Measurements from ENCODE around the gene SLFN13. TPM values are rescaled to one million over a fixed set of nuclear protein-coding genes. Genes with fewer than 3 reads are reported as not detected.
"Not testable (repeated sequence)": the region's sequence is repeated elsewhere in the genome, so short reads cannot be mapped to it uniquely, and the experiment has no call there.

SLFN13 gene, protein sequence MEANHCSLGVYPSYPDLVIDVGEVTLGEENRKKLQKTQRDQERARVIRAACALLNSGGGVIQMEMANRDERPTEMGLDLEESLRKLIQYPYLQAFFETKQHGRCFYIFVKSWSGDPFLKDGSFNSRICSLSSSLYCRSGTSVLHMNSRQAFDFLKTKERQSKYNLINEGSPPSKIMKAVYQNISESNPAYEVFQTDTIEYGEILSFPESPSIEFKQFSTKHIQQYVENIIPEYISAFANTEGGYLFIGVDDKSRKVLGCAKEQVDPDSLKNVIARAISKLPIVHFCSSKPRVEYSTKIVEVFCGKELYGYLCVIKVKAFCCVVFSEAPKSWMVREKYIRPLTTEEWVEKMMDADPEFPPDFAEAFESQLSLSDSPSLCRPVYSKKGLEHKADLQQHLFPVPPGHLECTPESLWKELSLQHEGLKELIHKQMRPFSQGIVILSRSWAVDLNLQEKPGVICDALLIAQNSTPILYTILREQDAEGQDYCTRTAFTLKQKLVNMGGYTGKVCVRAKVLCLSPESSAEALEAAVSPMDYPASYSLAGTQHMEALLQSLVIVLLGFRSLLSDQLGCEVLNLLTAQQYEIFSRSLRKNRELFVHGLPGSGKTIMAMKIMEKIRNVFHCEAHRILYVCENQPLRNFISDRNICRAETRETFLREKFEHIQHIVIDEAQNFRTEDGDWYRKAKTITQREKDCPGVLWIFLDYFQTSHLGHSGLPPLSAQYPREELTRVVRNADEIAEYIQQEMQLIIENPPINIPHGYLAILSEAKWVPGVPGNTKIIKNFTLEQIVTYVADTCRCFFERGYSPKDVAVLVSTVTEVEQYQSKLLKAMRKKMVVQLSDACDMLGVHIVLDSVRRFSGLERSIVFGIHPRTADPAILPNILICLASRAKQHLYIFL
- polyA plus RNA-seq (2013, experiment 1 of 2; ENCODE audit: insufficient read length): 0.64 TPM
- 0.86 TPM for polyA plus RNA-seq (2013, experiment 2 of 2; ENCODE audit: insufficient read length)

DNA sequence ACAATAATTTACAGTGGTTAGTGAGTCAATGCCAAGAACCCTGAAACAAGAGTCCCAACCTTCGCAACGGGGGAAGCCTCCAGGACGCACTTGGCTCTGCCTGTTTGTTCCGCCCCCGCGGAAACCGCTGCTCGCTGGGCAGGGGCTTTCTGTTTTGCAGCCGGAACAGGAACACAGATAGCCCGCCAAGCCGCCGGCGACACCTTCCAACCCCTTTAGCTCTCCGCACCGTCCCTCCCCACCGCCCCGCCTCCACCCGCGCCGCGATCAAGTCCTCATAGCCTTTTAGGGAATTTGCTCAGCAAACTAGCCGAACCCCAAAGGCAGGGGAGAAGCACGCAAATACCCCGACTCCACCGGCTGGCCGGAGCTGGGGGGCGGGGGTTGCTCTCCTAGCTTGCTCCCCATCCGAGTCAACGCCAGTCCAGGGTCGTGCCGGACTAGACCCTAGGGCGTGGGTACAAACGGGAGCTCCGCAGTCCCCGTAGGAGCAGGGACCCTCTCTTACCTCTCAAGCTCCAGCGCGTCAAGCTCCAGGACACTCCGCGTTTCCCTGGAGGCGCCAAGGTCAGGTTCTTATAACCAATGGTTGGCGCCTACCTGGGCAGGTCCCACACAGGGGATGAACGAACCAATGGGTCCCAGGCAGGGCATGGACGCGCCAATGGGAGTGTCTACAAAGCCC is at the start of gene SLFN13:
Gene SLFN13 (minus strand): TSS at position 553 of the 685 bp plus-strand sequence. CDS start 3,086 bp downstream, outside the sequence.
- peak; percentile 37 for DNase-seq

DNA sequence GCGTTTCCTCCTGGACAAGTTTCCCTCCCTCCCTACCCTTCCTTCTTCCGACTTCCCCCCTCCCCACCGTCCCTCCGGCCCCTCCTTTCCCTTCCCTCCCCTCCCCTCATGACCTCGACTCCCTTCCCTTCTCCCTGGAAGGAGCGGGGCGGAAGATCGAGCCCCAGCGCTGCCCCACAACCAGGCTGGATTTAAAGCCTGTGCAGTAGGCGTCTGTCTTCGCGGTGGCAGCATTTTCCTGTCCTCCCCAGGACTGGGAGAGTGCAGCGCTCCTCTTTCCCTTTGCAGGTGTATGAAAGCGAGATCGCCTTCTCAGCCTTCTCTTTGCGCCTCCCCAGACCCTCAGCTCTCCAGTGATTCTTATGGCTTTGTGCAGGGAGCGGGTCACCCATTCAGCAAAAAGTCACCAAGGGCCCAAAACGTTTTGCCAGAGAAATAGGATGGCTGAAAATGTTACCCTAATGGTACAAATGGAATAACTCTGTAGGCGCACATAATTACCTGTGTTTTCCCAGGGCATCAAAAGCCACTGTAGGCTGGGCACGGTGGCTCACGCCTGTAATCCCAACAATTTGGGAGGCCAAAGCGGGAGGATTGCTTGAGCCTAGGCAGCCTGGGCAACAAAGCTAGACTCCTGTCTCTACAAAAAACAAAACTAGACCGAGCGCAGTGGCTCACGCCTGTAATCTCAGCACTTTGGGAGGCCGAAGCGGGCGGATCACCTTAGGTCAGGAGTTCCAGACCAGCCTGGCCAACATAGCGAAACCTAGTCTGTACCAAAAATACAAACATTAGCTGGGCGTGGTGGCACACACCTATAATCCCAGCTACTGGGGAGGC is 48.1 kb upstream of the SLFN13 start:
- no peak for DNase-seq

DNA sequence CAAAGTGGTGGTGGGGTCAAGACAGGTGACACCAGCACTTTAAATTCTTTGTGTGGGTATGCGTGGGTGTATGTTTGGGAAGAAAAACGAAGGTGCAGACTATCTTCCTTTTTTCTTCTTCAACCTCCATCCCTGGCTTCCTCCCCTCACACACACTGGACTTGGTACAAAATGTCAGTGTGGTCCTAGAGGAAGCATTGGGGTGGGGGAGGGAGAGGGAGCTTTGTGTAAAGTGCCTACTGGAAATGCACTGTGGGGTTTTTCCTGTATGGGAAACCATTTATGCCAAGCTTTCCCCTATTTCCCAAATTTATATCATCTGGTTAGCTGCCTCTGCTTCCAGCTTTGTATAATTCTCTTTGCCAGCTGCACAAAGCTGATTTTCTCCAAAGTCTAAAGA is 44.5 kb upstream of the SLFN13 start:
- DNase-seq: no peak

DNA sequence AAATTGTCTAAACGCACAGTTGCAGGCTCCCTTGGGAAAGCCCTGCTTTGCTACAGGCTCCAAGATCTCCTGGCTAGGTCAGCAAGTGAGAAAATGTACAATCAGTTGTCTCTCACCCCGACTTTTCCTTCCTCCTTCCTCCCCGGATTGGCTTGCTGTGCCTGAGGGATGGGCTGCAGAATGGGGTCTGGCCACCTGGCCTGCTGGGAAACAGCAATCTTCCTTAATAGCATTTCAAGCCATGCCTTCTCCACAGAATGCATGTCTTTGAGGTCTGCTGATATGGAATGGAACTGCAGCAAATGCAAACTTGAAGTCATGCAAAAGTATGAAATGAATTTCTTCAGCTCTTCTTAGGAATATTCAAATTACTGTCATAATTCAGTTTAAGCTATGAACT is 42.9 kb upstream of the SLFN13 start:
- DNase-seq: no peak

DNA sequence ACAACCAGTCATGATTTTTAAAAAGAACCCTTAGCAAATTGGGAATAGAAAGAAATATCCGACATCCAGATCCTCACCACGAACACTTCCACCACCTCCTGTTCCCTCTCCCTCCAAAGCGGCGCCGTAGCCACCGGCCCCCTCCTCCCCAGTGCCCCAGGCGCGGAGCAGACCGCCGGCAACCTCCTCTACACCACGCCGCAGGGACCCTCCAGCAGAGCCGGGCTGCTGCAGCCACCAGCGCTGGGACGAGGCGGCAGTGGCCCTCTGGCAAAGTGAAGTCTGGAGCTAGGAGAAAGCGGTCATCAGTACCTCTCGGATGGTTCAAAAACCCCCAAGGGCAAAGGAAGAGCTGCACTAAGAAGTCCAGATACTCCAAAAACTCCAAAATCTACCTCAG is 41.4 kb upstream of the SLFN13 start:
- no peak for DNase-seq

DNA sequence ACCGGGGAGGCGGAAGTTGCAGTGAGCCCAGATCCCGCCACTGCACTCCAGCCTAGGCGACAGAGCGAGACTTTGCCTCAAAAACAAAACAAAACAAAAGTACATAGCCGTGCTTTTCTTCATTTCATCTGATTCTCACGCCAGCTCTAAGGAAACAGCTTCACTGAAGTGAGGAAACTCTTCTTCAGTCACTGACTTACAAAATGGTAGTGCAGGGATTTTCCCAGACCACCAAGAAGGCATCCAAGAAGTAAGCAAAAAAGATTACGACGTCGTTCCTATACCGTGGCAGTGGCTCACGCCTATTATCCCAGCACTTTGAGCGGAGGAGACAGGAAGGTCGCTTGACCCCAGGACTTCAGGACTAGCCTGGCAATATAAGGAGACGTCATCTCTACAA is 40.4 kb upstream of the SLFN13 start:
- DNase-seq: no peak

DNA sequence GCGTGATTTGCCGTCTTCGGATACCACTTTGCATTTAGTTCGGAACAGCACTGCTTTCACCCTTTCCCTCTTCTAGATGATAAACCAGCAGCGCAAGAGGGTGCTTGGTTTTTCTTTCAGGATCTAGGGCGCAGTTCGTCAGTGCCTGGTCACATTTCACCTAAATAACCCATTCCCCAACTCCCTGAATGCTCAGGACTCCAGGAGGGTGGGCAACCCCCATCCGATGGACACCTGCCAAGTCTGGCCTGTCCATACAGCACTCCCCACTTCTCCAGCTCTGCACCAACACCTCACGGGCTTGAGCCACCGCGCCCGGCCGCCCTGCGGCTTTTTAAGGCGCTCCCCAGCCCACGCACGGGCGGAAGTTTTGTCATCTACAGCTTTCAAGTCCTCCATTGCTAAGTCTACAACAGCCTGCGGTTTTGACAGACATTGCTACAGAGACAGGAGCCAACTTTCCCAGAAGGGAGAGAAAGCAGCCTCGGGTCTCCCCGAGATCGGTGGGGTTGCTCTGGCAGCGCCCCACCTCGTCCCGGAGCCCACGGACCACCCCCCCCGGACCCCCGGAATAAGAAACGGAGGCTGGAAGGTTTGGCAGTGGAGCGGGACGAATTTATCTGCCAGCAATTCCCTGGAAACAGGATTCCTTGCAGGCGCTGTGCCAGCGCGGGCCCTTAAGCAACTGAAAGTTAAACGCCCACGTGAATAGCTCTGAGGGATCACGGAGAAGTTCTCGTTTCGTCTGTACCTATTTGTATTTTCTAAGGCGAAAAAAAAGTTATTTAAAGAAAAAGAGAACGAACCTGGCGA is 38.6 kb upstream of the SLFN13 start:
- DNase-seq: peak; percentile 51

DNA sequence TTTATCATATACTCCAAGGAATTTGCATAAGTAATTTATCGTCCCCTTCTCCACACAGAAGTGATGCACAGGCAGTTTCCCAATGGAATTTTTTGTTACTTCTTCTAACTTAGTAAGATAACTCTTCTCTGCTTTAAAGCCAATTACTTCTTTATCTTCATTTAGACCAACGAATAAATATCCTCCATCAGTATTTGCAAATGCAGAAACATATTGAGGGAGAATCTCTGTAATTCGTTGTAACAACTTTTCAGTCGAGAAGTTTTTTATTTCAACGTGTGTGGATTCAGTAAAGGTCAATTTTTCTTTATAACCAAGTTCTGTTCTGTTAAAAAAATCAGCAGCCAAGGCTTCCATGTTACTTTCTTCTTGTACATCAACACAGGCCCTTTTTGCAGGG is 30.7 kb upstream of the SLFN13 start:
- DNase-seq: no peak

DNA sequence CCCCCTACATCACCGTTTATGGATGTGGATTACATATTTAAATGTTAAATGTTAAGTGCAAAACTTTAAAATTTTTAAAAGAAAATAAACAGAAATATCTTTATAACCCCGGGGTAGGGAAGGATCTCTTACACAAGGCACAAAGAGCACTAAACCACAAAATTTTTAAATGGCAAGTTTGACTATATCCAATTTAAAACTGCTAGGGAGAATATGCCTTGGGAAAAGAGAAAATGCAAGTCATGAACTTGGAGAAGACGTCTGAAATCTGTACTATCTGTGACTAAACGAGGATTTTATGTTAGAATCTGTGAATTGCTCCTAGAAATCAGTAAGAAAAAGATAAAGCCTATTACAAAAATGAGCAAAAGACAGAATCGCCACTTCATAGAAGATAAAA is 28.7 kb upstream of the SLFN13 start:
- DNase-seq: no peak

DNA sequence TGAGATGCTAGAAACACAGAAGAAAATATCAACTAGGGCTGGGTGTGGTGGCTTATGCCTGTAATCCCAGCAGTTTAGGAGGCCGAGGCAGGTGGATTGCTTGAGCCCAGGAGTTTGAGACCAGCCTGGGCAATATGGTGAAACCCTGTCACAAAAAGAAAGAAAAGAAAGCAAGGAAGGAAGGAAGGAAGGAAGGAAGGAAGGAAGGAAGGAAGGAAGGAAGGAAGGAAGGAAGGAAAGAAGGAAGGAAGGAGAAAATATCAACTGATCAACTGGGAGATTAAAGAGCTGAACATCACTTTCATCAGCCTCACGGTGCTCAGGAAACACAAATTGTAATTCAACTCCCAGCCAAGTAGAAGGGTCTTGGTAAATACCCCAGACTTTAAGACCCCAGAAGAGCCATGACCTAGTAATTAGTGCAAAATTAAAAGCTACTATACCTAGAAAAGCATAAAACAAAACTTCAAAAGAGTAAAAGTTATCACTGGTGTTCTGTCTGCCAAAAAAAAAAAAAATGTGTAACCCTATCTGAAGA is 27.8 kb upstream of the SLFN13 start:
- no peak for DNase-seq

DNA sequence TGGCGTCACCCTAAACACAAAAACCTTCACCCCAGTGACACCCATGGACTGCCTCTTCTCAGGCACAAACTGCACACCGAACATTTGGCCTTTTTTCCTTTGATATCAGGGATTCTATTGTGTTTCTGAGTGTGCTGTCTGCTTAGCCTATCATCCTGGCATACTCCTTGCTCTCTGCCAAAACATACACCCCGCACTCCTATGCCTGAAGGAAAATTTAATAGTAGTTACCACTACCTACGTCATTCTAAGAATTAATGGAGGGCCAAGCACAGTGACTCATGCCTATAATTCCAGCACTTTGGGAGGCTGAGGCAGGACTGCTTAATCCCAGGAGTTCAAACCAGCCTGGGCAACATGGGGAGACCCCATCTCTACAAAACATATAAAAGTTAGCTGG is 19.9 kb upstream of the SLFN13 start:
- DNase-seq: no peak

DNA sequence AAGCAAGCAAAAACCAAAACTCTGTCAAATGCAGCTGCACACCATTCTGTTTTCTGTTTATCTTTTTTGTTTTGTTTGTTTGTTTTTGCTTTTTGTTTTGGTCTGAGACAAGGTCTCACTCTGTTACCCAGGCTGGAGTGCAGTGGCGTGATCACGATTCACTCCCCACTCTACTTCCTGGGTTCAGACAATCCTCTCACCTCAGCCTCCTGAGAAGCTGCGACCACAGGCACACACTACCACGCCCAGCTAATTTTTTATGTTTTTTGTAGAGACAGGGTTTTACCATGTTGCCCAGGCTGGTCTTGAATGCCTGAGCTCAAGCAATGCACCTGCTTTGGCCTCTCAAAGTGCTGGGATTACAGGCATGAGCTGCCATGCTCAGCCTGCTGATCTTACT is 19.3 kb upstream of the SLFN13 start:
- DNase-seq: no peak

DNA sequence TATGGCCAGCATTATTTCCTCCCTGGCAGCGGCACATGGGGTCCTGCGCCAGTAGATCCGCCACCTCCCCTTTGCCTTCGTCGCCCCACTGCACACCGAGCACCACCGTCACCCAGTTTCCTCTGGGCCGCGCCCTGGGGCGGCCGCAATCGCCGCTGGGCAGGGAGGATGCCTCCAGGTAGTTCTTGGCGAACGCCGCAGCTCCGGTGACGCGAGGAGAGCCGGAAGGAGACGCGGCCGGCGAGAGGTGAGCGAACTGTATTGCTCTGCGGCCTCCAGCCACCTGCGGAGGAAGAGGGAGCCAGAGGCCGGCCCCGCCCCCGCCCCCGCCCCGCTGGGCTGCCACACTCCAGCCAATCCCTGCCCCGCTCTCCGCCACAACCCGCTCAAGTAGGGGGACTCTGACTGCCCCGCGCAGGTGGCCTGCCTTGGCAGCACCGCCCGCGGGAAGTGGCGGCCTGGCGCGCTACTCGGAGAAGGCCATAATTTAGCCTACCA is 11.8 kb upstream of the SLFN13 start:
- no peak for DNase-seq

DNA sequence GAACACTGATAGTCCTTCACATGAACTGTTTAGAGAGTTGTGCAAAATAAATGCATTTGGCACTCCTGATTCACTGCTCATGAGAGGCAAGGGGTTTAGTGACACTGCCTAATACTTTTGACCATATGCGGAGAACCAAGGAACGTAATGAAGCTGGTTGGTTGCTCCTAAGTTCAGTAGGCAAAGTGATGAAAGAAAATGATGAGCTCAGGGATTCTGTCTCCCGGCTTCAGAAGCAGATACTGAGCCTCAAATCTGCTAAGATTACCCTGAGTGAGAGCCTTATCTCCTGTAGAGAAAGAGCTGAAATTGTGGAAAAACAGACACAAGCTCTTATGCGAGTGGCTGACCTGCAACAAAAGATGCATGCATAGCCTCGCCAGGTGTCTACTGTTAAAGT is 5.5 kb upstream of the SLFN13 start:
- not testable (repeated sequence) for DNase-seq

DNA sequence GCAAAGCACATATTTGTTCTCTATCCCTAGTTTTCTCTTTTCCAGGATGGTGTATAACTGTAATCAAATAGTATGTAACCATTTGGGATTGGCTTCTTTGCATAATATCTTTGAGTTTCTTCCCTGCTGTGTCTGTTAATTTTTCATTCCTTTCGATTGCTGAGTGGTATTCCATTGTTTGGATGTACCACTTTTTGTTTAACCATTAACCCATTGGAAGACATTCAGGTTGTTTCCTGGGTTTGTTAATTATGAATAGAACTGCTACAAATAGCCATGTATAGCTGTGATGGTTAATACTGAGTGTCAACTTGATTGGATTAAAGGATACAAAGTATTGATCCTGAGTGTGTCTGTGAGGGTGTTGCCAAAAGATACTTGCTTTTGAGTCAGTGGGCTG is 4.6 kb upstream of the SLFN13 start:
- no peak for DNase-seq

DNA sequence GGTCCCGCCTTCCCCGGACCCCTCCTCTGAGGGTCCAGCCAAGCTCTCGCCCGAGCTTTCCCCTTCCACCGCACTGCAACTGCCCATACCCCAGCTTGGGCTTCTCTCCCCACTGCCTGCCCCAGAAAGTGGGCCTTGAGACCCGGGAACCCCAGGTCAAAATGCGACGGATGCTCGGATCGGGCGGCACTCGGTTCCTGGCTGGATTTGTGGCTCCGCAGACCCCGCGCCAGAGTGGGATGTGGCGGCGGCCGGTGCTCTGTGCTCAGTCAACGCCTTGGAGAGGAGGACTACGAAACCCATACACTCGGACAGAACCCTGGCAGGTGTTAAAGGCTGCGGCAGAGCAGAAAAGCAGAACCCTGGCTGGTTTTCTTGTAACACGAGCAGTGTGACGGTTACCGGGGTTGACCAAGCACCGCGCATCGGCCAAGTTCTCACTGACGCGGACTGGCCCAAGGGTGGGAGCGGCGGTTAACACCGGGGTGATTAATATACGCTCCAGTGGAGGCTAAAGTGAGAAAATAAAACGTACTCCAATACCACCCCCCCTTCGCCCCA is 885 bp upstream of the SLFN13 start:
- no peak for DNase-seq

DNA sequence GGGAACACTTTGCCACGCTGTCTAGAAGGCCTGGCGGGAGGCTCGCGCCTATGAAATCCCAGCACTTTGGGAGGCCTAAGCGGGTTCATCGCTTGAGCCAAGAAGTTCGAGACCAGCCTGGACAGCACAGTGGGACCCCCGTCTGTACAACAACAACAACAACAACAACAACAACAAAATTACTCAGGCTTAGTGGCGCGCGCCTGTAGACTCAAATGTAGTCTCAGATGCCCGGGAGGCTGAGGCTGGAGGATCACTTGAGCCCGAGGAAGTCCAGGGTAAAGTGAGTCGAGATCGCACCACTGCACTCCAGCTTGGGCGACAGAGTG is 297 bp upstream of the SLFN13 start:
- DNase-seq: no peak

DNA sequence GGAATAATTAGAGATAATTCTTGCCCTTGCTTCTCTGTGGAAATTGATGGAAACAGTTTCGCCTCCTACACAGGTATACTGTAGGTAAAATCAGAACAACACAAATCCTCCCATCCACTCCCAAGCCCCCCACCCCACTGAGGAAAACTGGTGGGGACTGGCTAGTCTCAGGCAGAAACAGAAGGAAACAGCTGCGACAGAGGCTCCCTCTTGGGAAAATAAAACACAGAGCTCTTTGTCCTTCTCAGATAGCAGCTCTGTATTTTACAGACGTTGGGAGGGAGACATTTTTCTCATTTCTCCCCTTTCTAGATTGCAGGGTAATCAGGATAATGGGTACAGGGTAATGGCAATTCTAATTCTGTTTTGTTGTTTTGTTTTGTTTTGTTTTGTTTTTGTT is 1.1 kb downstream of the SLFN13 start:
- DNase-seq: no peak

DNA sequence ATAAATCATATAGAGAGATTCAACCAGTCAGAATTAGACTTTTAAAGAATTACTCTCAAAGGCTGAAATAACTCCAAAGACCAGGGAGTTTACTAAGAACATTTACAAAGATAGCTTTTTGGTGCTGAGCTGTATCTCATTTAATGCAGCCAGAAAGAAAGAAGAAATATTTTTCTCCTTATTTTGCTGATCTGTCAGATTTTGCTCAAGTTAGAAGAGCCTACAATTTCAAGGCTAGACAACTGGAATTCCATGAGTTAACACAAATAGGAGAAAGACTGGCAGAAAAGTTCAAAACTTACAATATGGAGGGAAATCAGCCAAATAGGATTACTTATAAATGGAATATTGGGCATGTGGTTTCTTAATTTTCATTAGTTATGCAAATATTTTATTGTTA is 10.1 kb downstream of the SLFN13 start:
- DNase-seq: no peak
